Testis (tissue), 2 donors: ENCODE measurements around the gene PSMD10.

Source experiments
- CTCF ChIP-seq, 3 experiments: fragments of 450-650 bp in 2 of 3; fragments of 200-600 bp in 1 of 3; sonication (generic) in 1 of 3; IDR thresholded peaks; one replicate each; pipeline ENCODE4 v1.5.1; 2016 to 2019; ENCODE audit warnings: antibody characterized with exemption in 3 of 3, mild to moderate bottlenecking in 2 of 3, moderate library complexity in 1 of 3
- POLR2A ChIP-seq: fragments of 450-650 bp; IDR thresholded peaks from one replicate; pipeline ENCODE4 v1.6.1; 2017; ENCODE audit warnings: antibody characterized with exemption, mild to moderate bottlenecking, moderate library complexity

DNA sequence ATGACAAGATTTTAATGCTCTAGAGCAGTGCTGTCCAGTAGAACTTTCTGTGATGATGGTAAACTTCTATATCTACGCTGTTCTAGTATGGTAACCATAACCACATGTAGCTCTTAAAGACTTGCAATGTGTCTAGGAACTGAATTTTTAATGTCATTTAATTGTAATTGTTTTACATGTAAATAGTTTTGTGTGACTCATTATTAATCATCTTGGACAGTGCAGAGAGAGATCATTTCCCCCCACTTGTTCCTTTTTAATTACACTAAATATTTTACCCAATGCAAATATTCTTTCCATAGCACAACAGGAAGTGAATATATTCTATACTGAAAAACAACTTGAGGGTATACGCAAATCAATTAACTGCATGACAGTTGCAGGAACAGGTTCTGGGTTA, 6.0 kb upstream of the PSMD10 start:
- TF ChIP-seq CTCF (IDR thresholded peaks at IDR 0.05) (no peak), POLR2A (no peak)
